H1 (cell line): ENCODE measurements around the gene NFAT5. TPM values are rescaled to one million over a fixed set of nuclear protein-coding genes. Genes with fewer than 3 reads are reported as not detected.

Experiments
- CBX8 ChIP-seq: fragments of 300-800, 300-1000 bp; sonication (generic); IDR thresholded peaks from 2 replicates; pipeline ENCODE4 v1.7.1; 2016; ENCODE audit warnings: low read depth, low read length, borderline replicate concordance
- HDAC2 ChIP-seq, 2 experiments: fragments of 300-600 bp in 1 of 2; sonication (generic) in 1 of 2; IDR thresholded peaks; 2 replicates each; pipeline ENCODE4 v1.6.1; 2011 to 2012; ENCODE audit warnings: low read depth in 2 of 2, low read length in 2 of 2, mild to moderate bottlenecking in 2 of 2, moderate library complexity in 2 of 2, borderline replicate concordance in 1 of 2, inconsistent platforms in 1 of 2
- RBBP5 ChIP-seq: IDR thresholded peaks from 2 replicates; pipeline ENCODE4 v1.7.1; 2012; ENCODE audit warnings: low read depth, mild to moderate bottlenecking, inconsistent platforms, low read length, moderate library complexity, borderline replicate concordance
- polyA plus RNA-seq, 7 experiments: library from polyadenylated mRNA; depleted of rRNA in 3 of 7; stranded (reverse) in 5 of 7; unstranded in 2 of 7; fragments of >200 nt in 5 of 7; fragments of 200-250 nt in 2 of 7; gene quantifications; 1 replicate in 5 of 7; 2 replicates in 1 of 7; 4 replicates in 1 of 7; pipeline versions ENCODE4 v1.2.1 to v1.2.3, GENCODE V29; 2011 to 2013; ENCODE audit warnings: missing spikeins in 2 of 7, mixed read lengths in 2 of 7
- total RNA-seq: library from RNA; stranded (reverse); fragmentation: NEBNext Ultra II Directional; extraction: Animal tissue kit (Norgen Biotek cat#: 25700); gene quantifications from 2 replicates; pipeline ENCODE4 v1.2.1, GENCODE V29; 2021

The NFAT5 gene
- total and polyA plus RNA-seq, 2 of the 8 experiments (the other 6 are each of a cell fraction or from before 2014, with no cell fraction given): 8.9 to 29.0 TPM

DNA sequence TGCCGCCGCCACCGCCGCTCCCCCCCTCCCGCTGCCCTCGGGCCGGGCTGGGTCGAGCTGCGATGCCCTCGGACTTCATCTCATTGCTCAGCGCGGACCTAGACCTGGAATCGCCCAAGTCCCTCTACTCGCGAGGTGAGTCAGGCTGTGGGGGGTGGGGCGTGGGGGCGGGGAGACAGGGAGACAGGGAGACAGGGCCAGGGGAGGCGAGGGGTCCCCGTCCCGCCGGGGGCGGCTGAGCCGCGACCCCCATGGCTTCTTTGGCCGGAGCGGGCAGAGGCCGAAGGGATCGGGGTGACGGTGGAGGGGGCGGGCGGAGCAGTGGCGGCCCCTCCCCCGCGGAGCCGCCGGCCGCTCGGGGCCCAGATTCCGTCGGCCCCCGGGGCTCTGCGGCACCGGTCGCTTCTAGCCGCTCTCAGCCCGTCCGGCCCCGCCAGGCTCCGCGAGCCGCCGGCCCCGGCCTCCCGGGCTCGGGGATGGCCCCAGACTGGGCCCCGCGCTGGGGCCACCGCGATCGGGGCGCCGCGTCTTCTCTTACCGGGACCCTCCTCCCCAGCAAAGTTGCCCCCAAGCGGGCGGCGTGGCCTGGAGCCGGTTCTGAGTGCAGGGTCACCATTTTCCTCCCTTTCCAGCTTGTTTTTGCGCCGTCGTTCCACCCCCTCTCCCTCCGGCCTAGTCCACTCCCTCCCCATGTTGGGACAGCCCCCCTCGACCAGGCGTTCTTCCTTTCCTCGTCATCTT, 644 bp downstream of the NFAT5 start (continued):
- no peak for TF ChIP-seq CBX8
- TF ChIP-seq HDAC2 (IDR thresholded peaks at IDR 0.05; ENCODE audit: borderline replicate concordance in 1 of 2, low read depth in 2 of 2, low read length in 2 of 2): 0 out of 4 replicates have a peak, but pooled peaks of 1 of the 2 experiments have one; percentile 29
- TF ChIP-seq RBBP5: peak; percentile 67; the same call in 1 of the 2 replicates
